Activated CD4-positive, CD25-positive, alpha-beta regulatory T cell treated with anti-CD3 and anti-CD28 coated beads, Interleukin-2, amount 50 U/mL, for 16 hours (primary cell): ENCODE measurements around the gene PCDHA13.
"Not testable (repeated sequence)": the region's sequence is repeated elsewhere in the genome, so short reads cannot be mapped to it uniquely, and the experiment has no call there.

Source experiments
- DNase-seq: peaks from one replicate; pipeline ENCODE4 v3.0.0-alpha.2; 2020; ENCODE audit warnings: low read depth, low spot score

PCDHA13 gene

DNA sequence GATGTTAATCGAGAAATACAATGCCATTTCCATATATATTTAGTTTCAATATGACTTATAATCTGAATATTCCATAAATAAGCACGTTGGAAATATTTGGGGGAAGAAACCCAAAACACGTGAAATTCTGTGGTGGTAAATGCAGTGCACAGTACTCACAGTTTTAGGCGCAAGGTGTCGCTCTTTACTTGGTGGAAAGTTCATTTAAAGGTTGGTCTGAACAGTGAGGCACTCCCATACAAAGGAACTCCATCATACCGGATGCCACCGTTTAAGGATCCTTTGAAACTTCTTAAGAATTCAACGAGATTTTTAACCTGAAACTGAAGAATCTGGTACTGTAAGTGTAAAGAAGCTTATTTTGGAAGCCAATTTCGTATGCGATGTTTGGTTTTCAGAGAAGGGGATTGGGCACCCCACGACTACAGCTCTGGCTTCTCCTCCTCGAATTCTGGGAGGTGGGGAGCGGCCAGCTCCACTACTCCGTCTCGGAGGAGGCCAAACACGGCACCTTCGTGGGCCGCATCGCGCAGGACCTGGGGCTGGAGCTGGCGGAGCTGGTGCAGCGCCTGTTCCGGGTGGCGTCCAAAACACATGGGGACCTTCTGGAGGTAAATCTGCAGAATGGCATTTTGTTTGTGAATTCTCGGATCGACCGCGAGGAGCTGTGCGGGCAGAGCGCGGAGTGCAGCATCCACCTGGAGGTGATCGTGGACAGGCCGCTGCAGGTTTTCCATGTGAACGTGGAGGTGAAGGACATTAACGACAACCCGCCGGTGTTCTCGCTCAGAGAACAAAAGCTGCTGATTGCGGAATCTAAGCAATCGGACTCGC is 13.0 kb upstream of the PCDHA13 start, which contains the start of gene PCDHA11:
Gene PCDHA11 (plus strand): TSS at position 237 of the 834 bp plus-strand sequence. CDS start 147 bp downstream, at position 384.
- no peak for DNase-seq

- DNase-seq, result no peak
These were observed 12.4 kb upstream of the PCDHA13 start for GRCh38 chr5:140869555-140869886.

DNA sequence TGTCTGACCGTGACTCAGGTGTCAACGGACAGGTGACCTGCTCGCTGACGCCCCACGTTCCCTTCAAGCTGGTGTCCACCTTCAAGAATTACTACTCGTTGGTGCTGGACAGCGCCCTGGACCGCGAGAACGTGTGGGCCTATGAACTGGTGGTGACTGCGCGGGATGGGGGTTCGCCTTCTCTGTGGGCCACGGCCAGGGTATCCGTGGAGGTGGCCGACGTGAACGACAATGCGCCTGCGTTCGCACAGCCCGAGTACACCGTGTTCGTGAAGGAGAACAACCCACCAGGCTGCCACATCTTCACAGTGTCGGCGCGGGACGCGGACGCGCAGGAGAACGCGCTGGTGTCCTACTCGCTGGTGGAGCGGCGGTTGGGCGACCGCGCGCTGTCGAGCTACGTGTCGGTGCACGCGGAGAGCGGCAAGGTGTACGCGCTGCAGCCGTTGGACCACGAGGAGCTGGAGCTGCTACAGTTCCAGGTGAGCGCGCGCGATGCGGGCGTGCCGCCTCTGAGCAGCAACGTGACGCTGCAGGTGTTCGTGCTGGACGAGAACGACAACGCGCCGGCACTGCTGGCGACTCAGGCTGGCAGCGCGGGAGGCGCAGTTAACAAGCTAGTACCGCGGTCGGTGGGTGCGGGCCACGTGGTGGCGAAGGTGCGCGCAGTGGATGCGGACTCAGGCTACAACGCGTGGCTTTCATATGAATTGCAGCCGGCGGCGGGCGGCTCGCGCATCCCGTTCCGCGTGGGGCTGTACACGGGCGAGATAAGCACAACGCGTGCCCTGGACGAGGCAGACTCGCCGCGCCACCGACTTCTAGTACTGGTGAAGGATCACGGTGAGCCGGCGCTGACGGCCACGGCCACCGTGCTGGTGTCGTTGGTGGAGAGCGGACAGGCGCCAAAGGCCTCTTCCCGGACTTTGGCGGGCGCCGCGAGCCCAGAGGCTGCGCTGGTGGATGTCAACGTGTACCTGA is 11.4 kb upstream of the PCDHA13 start:
- DNase-seq, result no peak

GRCh38 chr5:140875085-140876065 is 6.5 kb upstream of the PCDHA13 start, which contains the start of gene PCDHA12:
Gene PCDHA12 (plus strand): TSS chr5:140875308. CDS start chr5:140875473, 165 bp downstream.
- DNase-seq, result no peak

GRCh38 chr5:140876541-140877261 is 5.2 kb upstream of the PCDHA13 start:
- not testable (repeated sequence) for DNase-seq

DNA sequence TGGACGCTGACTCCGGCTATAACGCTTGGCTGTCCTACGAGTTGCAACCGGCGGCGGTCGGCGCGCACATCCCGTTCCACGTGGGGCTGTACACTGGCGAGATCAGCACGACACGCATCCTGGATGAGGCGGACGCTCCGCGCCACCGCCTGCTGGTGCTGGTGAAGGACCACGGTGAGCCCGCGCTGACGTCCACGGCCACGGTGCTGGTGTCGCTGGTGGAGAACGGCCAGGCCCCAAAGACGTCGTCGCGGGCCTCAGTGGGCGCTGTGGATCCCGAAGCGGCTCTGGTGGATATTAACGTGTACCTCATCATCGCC is 4.7 kb upstream of the PCDHA13 start:
- DNase-seq, result no peak

DNA sequence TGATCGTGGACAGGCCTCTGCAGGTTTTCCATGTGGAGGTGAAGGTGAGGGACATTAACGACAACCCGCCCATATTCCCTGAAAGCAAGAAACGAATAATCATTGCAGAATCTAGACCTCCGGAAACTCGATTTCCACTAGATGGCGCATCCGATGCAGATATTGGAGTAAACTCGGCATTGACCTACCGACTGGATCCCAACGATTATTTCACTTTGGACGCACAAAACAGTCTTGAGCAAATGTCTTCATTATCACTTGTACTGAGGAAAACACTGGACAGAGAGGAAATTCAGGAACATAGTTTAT is 621 bp downstream of the PCDHA13 start:
- no peak for DNase-seq

DNA sequence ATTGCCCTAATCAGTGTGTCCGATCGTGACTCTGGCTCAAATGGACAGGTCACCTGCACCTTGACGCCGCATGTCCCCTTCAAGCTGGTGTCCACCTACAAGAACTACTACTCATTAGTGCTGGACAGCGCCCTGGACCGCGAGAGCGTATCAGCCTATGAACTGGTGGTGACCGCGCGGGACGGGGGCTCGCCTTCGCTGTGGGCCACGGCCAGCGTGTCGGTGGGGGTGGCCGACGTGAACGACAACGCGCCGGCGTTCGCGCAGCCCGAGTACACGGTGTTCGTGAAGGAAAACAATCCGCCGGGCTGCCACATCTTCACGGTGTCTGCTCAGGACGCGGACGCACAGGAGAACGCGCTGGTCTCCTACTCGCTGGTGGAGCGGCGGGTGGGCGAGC is 1.4 kb downstream of the PCDHA13 start:
- no peak for DNase-seq

- DNase-seq, result no peak
These were observed 2.2 kb downstream of the PCDHA13 start for GRCh38 chr5:140883927-140884697.

DNA sequence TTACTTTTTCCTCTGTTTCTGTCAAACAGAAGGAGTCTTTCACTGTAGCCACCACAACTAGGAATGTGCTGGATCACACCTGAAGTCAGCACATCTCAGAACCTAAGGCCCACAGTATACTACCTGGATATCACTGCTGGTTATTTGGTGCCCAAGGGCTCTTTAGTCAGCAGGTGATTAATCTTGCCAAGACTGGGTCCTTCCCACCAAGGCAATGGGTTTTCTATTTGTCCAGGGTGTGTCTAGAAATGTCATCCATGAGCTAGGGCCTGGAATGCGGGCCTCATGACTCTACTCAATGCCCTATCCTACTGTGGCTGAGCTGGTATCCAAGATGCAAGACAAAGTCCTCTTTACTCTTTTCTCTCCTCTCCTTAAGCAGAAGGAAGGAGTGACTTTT is 34.4 kb downstream of the PCDHA13 start:
- no peak for DNase-seq

DNA sequence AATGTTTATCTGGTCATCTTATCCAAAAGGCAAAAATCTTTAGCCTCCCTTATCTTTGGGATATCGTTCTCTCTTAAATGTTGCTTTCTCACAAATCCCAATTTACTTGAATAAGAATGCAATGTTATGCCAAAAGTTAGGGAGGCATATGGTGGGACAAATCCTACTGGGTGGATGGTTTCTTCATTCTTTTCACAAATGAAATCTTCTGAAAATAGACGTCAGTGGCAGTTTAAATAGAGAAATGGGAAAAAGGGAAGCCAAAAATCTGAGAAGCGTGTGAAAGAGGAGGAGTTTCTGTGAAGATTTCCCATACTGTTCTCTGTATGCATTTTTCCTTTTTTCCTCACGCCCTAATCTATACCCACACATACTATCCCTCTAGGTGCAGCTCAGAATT is 41.7 kb downstream of the PCDHA13 start:
- no peak for DNase-seq

DNA sequence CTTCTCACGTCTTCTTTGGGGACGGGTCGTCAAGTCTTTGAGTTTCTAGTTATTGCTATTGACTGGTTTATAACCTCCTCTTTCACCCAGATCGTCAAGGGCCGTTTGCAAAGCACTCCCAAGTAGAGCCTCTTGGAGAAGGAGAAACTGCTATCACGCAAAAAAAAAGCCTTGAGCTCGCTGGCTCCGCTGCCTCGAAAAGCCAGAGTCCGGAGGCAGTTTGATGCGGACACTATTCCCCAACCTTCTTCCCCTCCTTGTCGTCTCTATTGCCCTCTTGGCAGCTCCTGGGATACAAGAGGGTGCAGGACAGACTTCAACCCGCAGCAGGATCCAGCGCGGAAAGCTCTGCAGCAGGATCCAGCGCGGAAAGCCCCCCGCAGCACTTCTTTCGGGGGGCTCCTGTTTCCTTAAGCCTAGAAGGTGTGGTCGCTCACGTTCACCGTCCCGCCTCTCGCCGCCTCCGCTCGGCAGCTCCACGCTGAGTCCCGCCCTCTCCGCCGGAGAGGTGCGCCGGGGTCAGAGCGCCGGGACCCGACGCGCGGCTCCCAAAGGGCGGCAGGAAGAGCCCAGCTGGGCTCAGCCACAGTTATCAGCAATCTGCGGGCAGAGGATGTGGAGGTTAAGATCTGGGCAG is 44.0 kb downstream of the PCDHA13 start, which contains the start of gene PCDHAC1:
Gene PCDHAC1 (plus strand): TSS at position 494 of the 637 bp plus-strand sequence. CDS start 594 bp downstream, outside the sequence.
- DNase-seq, result no peak

GRCh38 chr5:140926443-140927227 is 44.7 kb downstream of the PCDHA13 start:
- no peak for DNase-seq

DNA sequence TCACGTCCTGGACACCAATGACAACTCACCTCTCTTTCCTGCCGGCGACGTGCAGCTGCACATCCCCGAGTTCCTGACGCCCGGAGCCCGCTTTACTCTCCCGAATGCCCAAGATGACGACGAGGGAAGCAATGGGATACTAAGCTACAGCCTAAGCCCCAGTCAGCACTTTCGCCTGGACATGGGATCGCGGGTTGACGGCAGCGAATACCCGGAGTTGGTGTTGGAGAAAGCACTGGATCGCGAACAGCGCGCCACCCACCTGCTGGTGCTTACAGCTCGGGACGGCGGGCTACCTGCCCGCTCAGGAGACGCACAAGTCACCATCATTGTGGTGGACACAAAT is 45.3 kb downstream of the PCDHA13 start:
- no peak for DNase-seq
